Kidney glomerular epithelial cell (primary cell): ENCODE results near the gene LDLRAD4.
A peak's percentile ranks its signal among the peaks of the same experiment; 100 is the strongest.

Experiments
- DNase-seq: peaks from one replicate; lab custom pipeline; 2025; lab: John Stamatoyannopoulos, UW

LDLRAD4 gene

DNA sequence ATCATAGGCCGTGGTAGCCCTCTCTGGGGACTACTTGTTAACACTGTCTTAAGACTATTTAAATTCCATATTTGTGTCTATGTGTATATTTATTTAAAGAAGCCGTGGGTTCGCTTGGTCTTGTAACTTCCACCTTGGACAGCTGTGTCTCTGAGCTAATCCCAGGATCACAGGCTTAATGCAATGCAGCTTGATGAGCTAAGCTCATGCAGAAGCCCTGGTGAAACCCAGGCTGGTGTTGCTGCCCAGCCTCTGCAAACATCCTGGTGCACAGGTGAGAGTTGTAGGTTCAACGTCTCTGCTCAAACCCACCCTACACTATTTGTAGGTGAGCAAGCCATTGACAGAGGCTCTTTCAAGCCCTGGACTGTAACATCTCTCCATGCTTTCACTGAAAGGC lies 296.0 kb downstream of the LDLRAD4 start:
- no peak for DNase-seq

DNA sequence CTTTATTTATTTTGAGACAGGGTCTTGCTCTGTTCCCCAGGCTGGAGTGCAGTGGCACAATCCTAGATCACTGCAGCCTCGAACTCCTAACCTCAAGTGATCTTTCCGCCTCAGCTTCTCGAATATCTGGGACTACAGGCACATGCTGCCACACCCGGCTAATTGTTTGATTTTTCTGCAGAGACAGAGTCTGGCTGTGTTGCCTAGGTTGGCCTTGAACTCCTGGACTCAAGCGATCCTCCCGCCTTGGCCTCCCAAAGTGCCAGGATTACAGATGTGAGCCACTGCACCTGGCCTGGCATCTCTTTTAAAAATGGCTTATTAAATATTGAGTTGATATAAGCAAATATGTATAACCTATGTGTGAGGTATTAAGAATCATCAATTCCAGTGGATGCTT lies 298.3 kb downstream of the LDLRAD4 start:
- DNase-seq, result no peak

DNA sequence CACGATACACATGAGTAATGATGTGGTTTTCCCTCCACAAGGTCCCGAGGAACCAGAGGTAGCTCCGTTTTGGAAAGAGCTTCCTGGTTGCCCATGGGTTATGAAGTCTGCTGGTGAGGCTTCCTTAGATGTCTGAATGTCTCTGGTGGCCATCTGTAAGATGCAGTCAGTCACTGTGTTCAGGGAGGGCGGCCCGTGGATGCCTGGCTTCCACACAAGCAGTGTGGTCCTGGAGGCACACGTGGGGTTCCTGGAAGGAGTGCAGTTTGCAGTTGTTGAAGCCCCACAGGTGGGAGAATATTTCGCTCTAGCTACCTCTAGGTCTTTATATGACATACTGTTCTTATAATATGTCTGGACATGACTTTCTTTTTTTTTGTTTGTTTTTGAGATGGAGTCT lies 298.8 kb downstream of the LDLRAD4 start:
- DNase-seq, result no peak

DNA sequence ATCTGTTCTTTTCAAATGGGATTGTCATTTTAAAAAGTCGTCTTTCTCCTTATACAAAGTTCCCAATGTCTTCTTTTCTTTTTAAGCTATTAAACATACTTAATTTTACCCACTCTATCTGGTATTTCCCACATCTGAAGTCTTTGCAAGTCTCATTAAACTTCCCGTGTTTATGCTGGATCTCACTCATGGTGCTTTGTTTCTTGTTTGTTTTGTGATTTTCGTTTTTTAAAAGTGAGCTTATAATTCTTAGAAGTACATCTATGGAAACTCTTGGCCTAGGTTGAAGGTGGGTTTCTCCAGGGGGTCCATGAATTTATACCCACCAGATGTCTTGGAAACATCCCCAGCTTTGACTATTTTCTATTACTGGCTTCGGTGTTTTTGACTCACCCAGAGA lies 299.8 kb downstream of the LDLRAD4 start:
- DNase-seq, result no peak

DNA sequence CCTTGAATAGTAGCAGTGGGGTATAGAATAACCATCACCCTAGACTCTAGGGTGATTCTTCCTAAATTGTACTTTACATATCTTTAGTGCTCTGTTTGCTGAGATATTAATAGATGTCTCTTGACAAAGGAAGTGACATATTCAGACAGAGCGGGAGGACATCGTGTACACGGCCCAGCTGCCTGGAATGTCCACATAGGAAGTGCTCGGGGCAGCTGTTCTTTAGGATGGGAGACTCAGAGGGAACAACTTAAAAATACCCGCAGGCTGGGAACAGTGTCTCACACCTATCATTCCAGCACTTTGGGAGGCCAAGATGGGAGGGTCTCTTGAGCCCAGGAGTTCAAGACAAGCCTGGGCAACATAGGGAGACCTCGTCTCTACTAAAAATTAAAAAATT lies 301.7 kb downstream of the LDLRAD4 start:
- no peak for DNase-seq

DNA sequence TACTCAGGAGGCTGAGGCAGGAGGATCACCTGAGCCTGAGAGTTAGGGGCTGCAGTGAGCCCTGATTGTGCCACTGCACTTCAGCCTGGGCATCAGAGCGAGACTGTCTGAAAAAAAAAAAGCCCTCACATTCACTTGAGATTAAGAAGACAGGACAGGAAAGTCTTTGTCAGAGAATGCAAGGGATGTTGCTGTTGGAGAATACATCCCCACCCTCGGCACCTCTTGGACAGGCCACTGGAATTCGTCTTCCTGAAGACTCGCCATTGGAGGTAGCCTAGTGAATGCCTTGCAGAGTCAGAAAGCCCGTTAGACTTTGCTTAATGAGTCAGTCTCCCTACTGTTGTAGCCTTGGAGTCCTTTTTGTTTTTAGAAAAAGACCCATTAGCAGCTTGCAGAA lies 302.2 kb downstream of the LDLRAD4 start:
- no peak for DNase-seq

DNA sequence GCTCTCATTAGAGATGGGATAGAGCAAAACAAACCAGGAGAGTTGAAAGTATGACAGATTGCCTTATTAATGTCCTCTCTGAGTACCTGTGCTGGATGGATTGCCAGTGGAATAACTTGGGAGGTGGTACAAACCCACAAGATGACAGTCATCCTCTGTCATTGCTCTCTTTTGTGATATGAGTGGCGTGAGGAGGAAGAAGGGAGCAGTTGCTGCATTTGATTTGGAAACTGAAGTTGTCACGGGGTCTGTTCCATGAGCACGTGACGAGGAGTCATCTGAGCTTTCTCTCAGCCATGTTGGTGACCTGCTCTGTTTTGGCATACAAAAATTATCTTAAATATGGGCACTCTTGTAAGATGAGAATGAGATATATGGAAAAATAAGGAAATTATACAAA lies 302.9 kb downstream of the LDLRAD4 start:
- DNase-seq, result no peak

DNA sequence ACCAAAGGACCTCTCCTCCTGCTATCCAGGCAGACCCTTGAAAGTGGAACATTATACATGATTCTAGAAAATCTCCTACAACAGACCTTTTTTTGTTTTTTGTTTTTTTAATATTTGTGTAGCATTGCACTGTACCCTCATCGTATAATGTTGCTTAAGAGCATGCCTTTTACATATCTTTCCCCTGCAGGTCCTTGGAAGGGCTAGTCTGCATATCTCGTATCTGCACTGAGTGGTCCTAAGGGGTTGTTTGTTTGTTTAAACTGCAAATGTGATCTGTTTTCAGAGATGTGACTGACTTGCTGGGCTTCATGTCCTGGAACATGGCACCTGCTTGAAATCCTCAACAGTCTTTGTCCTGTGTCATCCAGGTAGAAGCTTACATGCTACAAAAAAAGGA lies 303.7 kb downstream of the LDLRAD4 start:
- DNase-seq, result no peak

DNA sequence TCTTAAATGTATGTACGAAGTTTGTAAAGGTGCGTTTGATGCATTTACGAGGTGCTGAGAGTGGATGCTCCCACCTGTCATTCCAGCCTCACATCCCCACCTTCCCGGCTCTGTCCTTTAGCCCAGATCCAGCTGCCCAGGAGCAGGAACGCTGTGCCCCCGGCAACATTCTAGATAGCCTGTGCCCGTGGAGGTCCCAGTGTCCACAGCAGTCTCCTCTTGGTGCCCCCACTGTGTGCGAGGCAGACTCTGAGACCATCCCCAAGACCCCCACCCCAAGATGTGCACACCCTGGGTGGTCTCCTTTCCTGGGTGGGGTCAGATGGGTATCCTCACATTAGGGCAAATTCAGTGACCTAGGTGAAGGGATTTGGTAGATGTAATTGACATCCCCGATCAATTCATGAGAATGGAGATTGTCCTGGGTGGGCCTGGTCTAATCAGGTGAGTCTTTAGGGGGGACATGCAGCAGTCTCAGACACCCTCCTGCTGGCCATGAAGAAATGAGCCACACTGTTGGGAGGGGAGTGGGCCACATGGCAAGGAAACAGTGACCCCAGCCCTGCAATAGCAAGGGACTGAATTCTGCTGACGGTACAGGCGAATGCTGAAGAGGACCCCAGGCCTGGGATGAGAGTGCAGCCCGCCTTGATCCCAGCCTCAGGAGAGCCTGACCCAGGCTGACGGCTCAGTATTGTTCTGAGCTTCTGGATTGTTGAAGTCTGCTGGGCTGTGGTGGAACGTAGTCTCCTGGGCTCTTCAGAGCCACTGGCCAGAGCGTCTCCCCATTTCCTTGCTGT lies 304.5 kb downstream of the LDLRAD4 start:
- no peak for DNase-seq

DNA sequence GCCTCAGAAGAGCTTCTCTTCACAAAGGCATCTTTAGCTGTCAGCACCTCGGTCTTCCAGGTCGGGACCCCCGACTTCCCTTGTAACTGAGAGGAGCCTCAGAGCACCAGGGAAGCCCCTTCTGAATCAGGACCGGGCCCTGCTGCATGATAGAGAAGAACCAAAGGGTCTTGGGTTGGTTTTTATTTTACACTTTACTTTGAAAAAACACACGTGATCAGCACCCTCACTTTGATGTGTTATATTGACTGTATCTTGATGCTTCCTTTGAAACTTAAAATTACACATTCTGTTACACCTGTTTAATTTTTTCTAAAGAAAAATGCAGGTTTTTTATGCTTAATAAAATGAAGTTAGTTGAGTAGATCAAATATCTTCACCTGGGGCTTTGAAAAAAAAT lies 305.5 kb downstream of the LDLRAD4 start:
- no peak for DNase-seq

DNA sequence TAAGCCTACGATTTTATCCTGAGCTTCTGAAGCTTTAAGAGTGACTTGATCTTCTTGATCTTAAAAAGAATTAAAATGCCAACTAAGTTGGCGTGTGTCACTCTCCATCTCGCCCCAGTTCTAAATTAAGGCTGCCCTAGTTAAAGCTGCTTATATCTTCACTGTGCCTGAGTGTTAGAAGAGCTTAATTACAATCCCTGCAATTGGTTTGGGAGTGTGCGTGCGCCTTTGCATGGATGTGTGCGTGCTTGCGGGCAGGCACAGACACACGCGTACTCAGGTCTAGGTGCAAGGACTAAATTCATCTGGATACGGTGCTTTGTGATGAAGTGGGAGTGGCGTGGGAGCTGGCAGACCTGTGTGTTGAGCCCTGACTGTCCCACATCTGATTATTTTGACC lies 306.3 kb downstream of the LDLRAD4 start:
- no peak for DNase-seq

DNA sequence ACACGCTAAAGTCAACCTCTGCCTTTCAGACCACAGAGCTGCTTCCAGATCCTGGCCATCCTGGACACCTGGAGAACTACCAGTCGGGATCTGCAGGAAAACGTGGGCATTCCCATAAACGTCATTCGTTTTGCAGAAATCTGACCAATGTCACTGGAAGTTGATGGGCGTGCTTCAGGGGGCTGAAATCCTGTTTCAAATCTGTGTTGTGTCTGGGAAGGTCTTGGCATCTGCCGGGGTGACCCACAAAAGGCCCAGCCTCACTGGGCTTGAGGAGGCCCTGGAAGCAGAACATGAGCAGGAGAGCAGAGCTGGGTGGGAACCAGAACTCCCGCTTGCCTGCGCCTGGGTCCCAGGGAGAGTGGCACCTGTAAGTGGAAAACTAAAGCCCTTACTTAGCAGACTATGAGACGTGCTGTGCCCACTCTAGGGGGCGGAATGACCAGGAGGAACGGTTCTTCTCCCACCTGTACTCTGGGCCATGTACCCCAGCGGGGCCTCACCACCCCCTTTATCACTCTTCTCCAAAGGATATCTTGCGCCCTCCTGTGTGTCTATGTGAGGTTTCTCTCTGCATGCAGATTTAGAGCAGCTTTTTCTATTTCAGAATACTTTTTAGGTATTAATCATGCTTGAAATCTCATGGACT lies 306.9 kb downstream of the LDLRAD4 start:
- no peak for DNase-seq

DNA sequence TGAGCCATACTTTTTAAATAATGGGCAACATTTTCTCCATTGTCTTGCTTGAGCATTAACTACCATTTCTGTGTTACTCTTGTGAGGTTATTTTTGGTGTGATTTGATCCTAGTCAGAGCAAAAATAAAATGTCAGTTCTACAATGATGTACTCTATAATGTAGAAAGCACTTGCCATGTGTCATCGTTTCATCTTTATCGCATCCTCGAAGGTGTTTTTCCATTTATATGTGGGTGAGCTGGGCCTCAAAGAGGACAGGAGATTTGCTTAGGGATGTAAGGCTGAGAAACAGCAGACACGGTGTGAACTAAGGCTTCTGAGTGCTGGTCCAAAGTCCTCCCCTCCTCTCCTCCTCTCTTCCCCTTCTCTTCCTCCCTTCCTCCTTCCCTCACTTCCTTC lies 308.0 kb downstream of the LDLRAD4 start:
- DNase-seq, result no peak

DNA sequence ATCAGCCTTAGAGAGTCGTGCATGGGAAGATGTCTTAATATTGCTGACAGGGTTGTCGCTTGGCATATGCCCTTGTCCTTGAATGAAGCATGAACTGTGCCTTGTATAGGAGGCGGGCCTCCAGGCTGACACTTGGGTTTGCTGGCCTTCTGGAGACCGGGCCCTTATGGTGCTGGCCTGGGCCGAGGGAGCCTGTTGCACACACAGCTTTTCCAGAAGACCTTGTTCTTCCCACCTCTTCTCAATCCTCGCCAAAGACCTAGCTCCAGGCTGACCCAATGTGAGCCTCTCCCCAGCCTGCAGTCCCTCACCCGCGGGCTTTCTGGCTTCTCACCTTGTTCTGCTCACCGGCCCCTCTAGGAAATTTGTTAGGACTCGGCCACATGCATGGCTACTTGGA lies 308.7 kb downstream of the LDLRAD4 start:
- DNase-seq, result no peak

DNA sequence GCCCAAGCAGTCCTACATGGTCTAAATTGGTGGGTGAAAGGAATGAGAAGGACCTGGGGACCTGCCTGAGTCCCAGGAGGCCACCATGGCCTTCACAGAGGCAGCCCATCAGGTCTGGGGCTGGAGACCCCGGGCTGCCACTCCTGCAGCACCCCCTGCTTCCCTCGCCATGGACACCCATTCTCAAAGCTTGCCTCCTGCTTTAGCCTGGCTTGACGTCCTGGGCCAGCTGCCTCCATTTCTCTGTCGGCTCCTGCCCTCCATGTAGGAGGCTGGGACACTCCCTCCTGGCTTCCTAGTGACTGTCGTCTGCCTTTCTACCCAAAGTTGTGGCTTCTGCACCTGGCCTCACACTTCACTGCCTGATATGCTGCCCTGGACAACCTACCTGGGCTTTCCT lies 309.2 kb downstream of the LDLRAD4 start:
- DNase-seq, result no peak

DNA sequence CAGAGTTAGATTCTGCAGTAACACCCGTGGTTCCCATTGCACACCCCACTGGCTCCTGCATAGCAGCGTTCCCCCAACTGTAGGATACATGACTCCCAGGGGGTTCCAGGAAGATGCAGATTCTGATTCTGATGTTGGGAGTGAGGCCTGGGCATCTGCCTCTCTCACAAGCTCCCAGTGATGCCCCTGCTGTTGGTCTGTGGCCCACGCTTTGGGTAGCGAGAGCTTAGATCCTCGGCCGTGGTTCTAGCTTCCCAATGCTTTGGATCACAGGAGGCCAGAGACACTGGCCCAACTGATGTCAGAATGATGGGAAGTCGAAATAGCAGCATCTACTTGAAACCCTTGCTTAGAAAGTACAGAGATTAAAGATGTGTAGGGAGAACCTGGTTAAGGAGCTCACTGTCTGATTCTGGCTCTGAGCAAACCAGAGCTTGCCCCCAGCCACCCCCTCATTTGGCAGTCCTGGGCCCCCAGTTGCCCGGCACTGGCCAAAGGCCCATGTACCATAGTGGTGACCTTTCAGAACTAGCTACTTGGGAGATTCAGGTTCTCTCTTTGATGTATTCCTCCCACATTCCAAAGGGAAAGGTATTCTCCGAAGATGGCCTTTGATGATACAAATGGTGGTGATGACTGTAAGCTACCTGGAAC lies 310.3 kb downstream of the LDLRAD4 start:
- no peak for DNase-seq

DNA sequence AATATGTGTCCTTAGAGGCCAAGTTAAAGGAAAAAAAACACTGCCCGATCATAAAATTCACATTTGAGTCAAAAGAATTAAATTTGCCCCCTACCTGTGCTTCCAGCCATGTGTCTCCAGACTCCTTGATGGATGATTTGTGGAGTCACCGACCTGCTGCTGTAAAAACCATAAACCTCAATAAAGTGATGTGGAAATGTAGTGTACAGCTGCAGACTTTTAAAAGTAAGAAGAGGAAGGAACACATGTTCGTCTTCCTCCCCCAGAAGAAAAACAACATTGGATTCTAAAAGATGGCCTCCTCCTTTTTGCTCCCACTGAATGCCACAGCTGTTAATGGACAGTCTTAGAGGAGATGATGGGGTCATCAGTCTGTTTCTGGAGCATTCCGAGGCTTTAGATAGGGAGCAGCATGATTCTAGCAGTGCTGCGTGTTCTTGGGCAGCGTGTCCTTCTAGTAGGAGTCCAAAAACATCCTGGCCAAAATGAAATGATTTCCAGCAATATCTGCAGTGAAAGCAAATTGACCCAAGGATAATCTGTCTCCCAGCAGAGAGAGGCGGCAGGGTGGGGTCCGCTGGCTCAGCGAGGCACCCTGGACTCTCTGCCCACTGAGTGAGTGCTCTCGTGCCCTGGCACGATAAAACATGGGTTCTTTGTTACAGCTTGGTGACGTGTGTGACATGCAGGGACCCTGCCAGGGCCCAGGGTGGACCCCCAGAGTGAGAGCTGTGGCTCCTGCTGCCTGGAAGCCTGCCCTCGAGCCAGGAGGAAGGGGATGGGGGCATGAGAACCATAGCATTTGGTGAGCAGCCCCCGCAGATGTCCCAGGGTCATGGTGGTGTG lies 311.7 kb downstream of the LDLRAD4 start:
- no peak for DNase-seq

DNA sequence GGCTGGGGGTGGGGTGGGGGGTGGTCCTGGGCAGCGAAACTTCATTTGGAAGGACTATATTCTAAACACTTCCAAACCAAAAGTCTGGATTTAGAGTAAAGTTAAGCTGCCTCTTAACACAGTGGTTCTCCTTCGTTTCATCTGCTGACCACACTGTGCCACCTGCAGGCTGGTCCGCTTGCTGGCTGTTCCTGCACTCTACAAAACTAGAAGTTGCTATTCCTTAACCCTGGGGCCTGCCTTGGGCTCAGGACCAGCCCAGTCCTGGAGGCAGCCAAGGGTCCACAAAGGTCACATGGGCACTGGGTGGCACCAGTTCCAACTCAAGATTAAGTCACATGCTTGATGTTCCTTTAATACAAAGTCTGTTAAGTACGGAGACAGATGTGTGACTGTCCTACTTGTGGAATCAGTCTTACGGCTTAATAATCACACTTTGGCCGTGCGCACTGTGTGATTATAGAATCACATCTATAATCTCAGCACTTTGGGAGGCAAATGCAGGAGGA lies 312.4 kb downstream of the LDLRAD4 start:
- peak; percentile 33 for DNase-seq

DNA sequence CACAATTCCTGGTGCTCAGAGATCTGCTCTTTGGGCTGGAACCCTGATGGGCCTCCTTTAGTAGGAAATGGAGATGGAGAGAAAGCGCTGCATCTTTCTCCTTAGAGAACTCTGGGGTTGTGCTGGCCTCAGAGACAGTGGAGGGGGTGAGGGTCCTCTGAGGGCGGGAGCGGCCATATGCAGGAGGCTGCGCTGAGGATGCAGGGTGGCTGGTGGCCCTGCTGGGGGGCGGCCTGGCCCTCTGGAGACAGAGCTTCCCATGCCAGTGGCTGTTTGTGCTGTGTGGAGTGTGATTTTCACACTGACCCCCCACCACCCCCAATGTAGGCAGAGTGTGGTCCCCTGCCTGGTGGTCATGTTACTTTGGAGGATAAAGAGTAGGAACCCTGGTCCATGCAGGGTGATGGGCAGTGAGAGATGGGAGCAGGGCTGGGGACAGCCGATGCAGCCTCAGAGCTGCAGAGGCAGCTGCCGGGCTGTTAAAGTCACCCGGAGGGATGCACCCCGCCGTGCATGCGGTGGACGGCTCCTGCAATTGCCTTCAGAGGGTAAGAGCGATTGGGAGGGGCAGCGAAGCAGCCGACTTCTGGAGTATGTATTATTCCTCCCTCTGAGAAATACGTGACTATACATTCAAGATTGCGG lies 313.2 kb downstream of the LDLRAD4 start:
- DNase-seq, result no peak

DNA sequence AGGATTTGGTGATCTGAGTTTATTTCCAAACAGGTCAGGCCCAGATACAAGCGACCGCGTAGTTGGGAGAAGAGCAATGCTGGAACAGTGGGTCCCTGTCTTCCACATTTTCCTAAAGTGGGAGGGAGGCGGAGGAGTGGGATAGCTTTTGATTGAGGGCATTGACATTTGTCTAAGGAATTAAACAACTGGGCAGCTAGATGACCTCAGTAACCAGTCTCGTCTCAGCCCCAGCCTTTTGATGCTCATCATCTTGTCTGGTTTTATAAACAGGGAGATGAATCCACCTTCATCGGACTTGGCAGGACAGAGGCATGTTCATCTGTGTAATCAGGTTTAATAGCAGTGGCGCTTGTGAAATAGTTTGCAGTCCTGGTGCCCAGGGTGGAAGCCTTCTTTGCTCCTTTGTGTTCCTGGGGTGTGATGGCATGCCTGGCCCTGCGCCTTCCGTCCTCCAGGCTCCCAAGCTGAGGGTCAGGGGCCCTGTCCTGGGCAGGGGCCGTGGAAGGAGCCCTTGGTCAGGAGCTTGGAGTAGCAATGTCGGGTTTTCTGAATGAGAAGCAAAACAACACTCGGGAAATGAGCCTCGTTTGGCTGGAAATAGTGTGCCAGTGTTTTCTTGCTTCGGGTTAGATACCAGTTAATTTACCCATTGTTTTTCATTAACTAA lies 314.0 kb downstream of the LDLRAD4 start:
- no peak for DNase-seq

DNA sequence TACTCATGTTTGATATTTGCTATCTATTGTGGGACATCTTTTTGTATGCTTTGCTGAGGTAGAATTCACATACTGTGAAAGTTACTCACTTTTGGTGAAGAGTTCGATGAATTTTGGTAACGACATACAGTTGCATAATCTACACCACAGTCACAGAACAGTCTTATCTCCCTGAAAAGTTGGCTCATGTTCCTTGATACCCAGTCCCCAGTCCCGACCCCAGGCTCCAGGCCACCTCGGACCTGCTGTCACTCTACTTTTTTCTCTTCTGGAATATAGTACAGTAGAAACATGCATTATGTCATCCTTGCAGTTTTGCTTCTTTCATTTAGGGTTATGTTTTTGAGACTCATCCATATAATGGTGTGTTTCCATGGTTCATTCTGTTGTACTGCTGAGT lies 316.1 kb downstream of the LDLRAD4 start:
- DNase-seq, result no peak
